HEK293 (cell line): Measurements from ENCODE around the gene CCDC112.
A peak's percentile ranks its signal among the peaks of the same experiment; 100 is the strongest.

Source experiments
- GFI1B ChIP-seq: fragments of 450-650 bp; formaldehyde crosslinking; IDR thresholded peaks from 2 replicates; pipeline ENCODE4 v1.5.1; 2016; ENCODE audit warnings: missing biosample characterization, missing genetic modification characterization
- GLIS1 ChIP-seq: fragments of 450-650 bp; formaldehyde crosslinking; IDR thresholded peaks from 2 replicates; pipeline ENCODE4 v1.5.1; 2016; ENCODE audit warnings: missing biosample characterization, missing genetic modification characterization
- GLIS2 ChIP-seq: fragments of 450-650 bp; formaldehyde crosslinking; IDR thresholded peaks from 2 replicates; pipeline ENCODE4 v1.5.1; 2016; ENCODE audit warnings: missing biosample characterization, missing genetic modification characterization
- IKZF3 ChIP-seq: fragments of 450-650 bp; IDR thresholded peaks from 2 replicates; pipeline ENCODE4 v1.5.0; 2018; ENCODE audit warnings: missing biosample characterization, mild to moderate bottlenecking, missing genetic modification characterization, moderate library complexity
- KLF10 ChIP-seq: fragments of 450-650 bp; IDR thresholded peaks from 2 replicates; pipeline ENCODE4 v1.5.1; 2018; ENCODE audit warnings: missing biosample characterization, mild to moderate bottlenecking, missing genetic modification characterization
- KLF8 ChIP-seq: fragments of 450-650 bp; formaldehyde crosslinking; IDR thresholded peaks from 2 replicates; pipeline ENCODE4 v1.5.1; 2016; ENCODE audit warnings: missing biosample characterization, missing genetic modification characterization
- RBAK ChIP-seq: fragments of 450-650 bp; formaldehyde crosslinking; IDR thresholded peaks from 2 replicates; pipeline ENCODE4 v1.5.1; 2016; ENCODE audit warnings: missing biosample characterization, missing genetic modification characterization
- SCRT2 ChIP-seq: fragments of 450-650 bp; formaldehyde crosslinking; IDR thresholded peaks from 2 replicates; pipeline ENCODE4 v1.5.1; 2016; ENCODE audit warnings: missing biosample characterization, missing genetic modification characterization
- ZBTB7A ChIP-seq: fragments of 450-650 bp; formaldehyde crosslinking; IDR thresholded peaks from 2 replicates; pipeline ENCODE4 v1.5.1; 2016; ENCODE audit warnings: low read depth, missing biosample characterization, missing genetic modification characterization
- ZNF114 ChIP-seq: fragments of 450-650 bp; formaldehyde crosslinking; IDR thresholded peaks from 2 replicates; pipeline ENCODE4 v1.5.0; 2017; ENCODE audit warnings: missing biosample characterization, missing genetic modification characterization
- ZNF140 ChIP-seq: fragments of 450-650 bp; formaldehyde crosslinking; IDR thresholded peaks from 2 replicates; pipeline ENCODE4 v1.5.1; 2016; ENCODE audit warnings: missing biosample characterization, missing genetic modification characterization
- ZNF155 ChIP-seq: fragments of 450-650 bp; formaldehyde crosslinking; IDR thresholded peaks from 2 replicates; pipeline ENCODE4 v1.5.1; 2016; ENCODE audit warnings: missing biosample characterization, missing genetic modification characterization
- ZNF157 ChIP-seq: fragments of 450-650 bp; formaldehyde crosslinking; IDR thresholded peaks from 2 replicates; pipeline ENCODE4 v1.5.1; 2016; ENCODE audit warnings: missing biosample characterization, missing genetic modification characterization
- ZNF214 ChIP-seq: fragments of 450-650 bp; formaldehyde crosslinking; IDR thresholded peaks from 2 replicates; pipeline ENCODE4 v1.5.1; 2017; ENCODE audit warnings: missing biosample characterization, mild to moderate bottlenecking, missing genetic modification characterization, borderline replicate concordance
- ZNF274 ChIP-seq, 2 experiments: fragments of 200-500 bp in 1 of 2; fragments of 450-650 bp in 1 of 2; sonication (Bioruptor generic) in 1 of 2; formaldehyde crosslinking in 1 of 2; IDR thresholded peaks; 2 replicates each; pipeline versions ENCODE4 v1.5.1 to v1.6.1; 2014 to 2016; ENCODE audit warnings: borderline replicate concordance in 1 of 2, inconsistent platforms in 1 of 2, low read length in 1 of 2, missing biosample characterization in 1 of 2, missing genetic modification characterization in 1 of 2
- ZNF433 ChIP-seq: fragments of 450-650 bp; formaldehyde crosslinking; IDR thresholded peaks from 2 replicates; pipeline ENCODE4 v1.5.1; 2016; ENCODE audit warnings: missing biosample characterization, missing genetic modification characterization, low read depth
- ZNF548 ChIP-seq: fragments of 450-650 bp; formaldehyde crosslinking; IDR thresholded peaks from 2 replicates; pipeline ENCODE4 v1.5.1; 2016; ENCODE audit warnings: missing biosample characterization, missing genetic modification characterization
- ZNF623 ChIP-seq: fragments of 450-650 bp; formaldehyde crosslinking; IDR thresholded peaks from 2 replicates; pipeline ENCODE4 v1.5.1; 2016; ENCODE audit warnings: missing biosample characterization, missing genetic modification characterization
- ZNF654 ChIP-seq: fragments of 450-650 bp; formaldehyde crosslinking; IDR thresholded peaks from 2 replicates; pipeline ENCODE4 v1.5.1; 2016; ENCODE audit warnings: low read depth, missing biosample characterization, missing genetic modification characterization
- ZNF660 ChIP-seq: fragments of 450-650 bp; IDR thresholded peaks from 2 replicates; pipeline ENCODE4 v1.5.1; 2018; ENCODE audit warnings: missing biosample characterization, mild to moderate bottlenecking, missing genetic modification characterization
- ZNF777 ChIP-seq: fragments of 450-650 bp; formaldehyde crosslinking; IDR thresholded peaks from 2 replicates; pipeline ENCODE4 v1.5.1; 2017; ENCODE audit warnings: missing biosample characterization, missing genetic modification characterization, borderline replicate concordance
- ZNF792 ChIP-seq: fragments of 450-650 bp; formaldehyde crosslinking; IDR thresholded peaks from 2 replicates; pipeline ENCODE4 v1.5.1; 2016; ENCODE audit warnings: missing biosample characterization, missing genetic modification characterization
- ZSCAN16 ChIP-seq: fragments of 450-650 bp; formaldehyde crosslinking; IDR thresholded peaks from 2 replicates; pipeline ENCODE4 v1.5.1; 2016; ENCODE audit warnings: missing biosample characterization, missing genetic modification characterization
- ZSCAN30 ChIP-seq: fragments of 450-650 bp; IDR thresholded peaks from 2 replicates; pipeline ENCODE4 v1.5.1; 2018; ENCODE audit warnings: missing biosample characterization, mild to moderate bottlenecking, missing genetic modification characterization, moderate library complexity
- TF ChIP-seq, protein P1 (sequence below): fragments of 450-650 bp; formaldehyde crosslinking; IDR thresholded peaks from 2 replicates; pipeline ENCODE4 v1.5.1; 2016; ENCODE audit warnings: missing biosample characterization, missing genetic modification characterization
- TF ChIP-seq, protein P2 (sequence below): fragments of 450-650 bp; formaldehyde crosslinking; IDR thresholded peaks from 2 replicates; pipeline ENCODE4 v1.5.1; 2017; ENCODE audit warnings: missing biosample characterization, missing genetic modification characterization
- TF ChIP-seq, protein P3 (sequence below): fragments of 450-650 bp; formaldehyde crosslinking; IDR thresholded peaks from 2 replicates; pipeline ENCODE4 v1.5.1; 2016; ENCODE audit warnings: missing biosample characterization, missing genetic modification characterization
- TF ChIP-seq, protein P4 (sequence below): fragments of 450-650 bp; formaldehyde crosslinking; IDR thresholded peaks from 2 replicates; pipeline ENCODE4 v1.5.1; 2016; ENCODE audit warnings: missing biosample characterization, missing genetic modification characterization, borderline replicate concordance
- TF ChIP-seq, protein P5 (sequence below): fragments of 450-650 bp; formaldehyde crosslinking; IDR thresholded peaks from 2 replicates; pipeline ENCODE4 v1.5.1; 2016; ENCODE audit warnings: missing biosample characterization, missing genetic modification characterization
- TF ChIP-seq, protein P6 (sequence below): fragments of 450-650 bp; formaldehyde crosslinking; IDR thresholded peaks from 2 replicates; pipeline ENCODE4 v1.5.1; 2017; ENCODE audit warnings: missing biosample characterization, missing genetic modification characterization

The CCDC112 gene

DNA sequence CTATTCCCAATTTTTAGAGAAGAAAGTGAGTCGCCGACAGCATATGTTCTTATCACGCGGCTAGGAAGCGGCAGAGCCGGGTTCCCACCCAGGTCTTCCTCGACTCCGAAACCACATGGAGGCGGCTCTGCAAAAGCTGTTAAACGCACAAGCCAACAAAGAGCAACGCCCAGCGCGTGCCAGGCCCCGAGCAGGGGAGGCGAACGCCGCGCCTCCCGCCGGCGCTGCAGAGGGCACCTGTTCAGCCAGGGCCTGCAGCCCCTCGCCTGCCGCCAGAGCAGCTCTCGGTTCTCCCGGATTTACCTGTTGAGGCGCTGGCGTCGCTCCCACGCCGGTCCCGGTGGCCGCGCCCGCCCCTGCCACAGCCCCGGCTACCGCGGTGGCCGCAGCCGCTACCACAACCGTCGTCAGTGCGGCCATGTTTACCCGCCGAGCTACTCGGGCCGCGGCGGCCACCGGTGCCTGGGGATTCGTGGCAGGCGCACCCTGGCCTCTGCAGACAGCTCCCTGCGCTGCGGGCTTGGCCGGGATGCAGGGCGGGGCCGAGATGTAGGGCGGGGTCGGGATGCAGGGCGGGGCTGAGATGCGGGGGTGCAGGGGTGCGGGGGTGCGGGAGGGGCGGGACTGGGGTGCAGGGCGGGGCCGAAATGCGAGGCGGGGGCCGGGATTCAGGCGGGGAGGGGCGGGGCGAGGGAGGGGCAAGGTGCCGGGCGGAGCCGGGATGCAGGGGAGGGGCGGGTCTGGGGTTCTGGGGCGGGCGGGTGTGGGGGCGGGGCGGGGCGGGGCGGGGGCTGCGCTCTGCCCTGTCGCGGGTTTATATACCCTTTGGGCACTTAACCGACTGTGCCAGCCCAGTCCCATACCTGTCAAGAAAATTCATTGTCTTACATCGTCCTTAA, at the start of gene CCDC112 (continued):
- TF ChIP-seq, protein P1, sequence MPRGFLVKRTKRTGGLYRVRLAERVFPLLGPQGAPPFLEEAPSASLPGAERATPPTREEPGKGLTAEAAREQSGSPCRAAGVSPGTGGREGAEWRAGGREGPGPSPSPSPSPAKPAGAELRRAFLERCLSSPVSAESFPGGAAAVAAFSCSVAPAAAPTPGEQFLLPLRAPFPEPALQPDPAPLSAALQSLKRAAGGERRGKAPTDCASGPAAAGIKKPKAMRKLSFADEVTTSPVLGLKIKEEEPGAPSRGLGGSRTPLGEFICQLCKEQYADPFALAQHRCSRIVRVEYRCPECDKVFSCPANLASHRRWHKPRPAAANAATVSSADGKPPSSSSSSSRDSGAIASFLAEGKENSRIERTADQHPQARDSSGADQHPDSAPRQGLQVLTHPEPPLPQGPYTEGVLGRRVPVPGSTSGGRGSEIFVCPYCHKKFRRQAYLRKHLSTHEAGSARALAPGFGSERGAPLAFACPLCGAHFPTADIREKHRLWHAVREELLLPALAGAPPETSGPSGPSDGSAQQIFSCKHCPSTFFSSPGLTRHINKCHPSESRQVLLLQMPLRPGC (tag by site-specific recombination): no peak
- TF ChIP-seq, protein P2, sequence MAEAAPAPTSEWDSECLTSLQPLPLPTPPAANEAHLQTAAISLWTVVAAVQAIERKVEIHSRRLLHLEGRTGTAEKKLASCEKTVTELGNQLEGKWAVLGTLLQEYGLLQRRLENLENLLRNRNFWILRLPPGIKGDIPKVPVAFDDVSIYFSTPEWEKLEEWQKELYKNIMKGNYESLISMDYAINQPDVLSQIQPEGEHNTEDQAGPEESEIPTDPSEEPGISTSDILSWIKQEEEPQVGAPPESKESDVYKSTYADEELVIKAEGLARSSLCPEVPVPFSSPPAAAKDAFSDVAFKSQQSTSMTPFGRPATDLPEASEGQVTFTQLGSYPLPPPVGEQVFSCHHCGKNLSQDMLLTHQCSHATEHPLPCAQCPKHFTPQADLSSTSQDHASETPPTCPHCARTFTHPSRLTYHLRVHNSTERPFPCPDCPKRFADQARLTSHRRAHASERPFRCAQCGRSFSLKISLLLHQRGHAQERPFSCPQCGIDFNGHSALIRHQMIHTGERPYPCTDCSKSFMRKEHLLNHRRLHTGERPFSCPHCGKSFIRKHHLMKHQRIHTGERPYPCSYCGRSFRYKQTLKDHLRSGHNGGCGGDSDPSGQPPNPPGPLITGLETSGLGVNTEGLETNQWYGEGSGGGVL: no peak
- 0 out of 2 replicates have a peak, but pooled peaks have one; percentile 25 for TF ChIP-seq GLIS1 (tag by site-specific recombination)
- TF ChIP-seq ZNF214: no peak
- no peak for TF ChIP-seq ZNF155 (tag by site-specific recombination)
- TF ChIP-seq ZSCAN16 (tag by site-specific recombination): no peak
- peak; percentile 63 for TF ChIP-seq GLIS2 (tag by site-specific recombination)
- TF ChIP-seq IKZF3 (tag by site-specific recombination): 0 out of 2 replicates have a peak, but pooled peaks have one; percentile 13
- TF ChIP-seq ZNF157 (tag by site-specific recombination): no peak
- TF ChIP-seq ZBTB7A (tag by site-specific recombination): no peak
- TF ChIP-seq ZNF274 (IDR thresholded peaks at IDR 0.05; ENCODE audit: low read length): no peak
- TF ChIP-seq ZNF274 (tag by site-specific recombination; IDR thresholded peaks at IDR 0.05; ENCODE audit: borderline replicate concordance): no peak
- TF ChIP-seq ZSCAN30: peak; percentile 86; the same call in 1 of the 2 replicates
- TF ChIP-seq, protein P3, sequence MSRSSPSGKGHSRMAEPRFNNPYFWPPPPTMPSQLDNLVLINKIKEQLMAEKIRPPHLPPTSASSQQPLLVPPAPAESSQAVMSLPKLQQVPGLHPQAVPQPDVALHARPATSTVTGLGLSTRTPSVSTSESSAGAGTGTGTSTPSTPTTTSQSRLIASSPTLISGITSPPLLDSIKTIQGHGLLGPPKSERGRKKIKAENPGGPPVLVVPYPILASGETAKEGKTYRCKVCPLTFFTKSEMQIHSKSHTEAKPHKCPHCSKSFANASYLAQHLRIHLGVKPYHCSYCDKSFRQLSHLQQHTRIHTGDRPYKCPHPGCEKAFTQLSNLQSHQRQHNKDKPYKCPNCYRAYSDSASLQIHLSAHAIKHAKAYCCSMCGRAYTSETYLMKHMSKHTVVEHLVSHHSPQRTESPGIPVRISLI (tag by site-specific recombination): no peak
- TF ChIP-seq ZNF660 (tag by site-specific recombination): peak; percentile 83; the same call in 1 of the 2 replicates
- TF ChIP-seq, protein P4, sequence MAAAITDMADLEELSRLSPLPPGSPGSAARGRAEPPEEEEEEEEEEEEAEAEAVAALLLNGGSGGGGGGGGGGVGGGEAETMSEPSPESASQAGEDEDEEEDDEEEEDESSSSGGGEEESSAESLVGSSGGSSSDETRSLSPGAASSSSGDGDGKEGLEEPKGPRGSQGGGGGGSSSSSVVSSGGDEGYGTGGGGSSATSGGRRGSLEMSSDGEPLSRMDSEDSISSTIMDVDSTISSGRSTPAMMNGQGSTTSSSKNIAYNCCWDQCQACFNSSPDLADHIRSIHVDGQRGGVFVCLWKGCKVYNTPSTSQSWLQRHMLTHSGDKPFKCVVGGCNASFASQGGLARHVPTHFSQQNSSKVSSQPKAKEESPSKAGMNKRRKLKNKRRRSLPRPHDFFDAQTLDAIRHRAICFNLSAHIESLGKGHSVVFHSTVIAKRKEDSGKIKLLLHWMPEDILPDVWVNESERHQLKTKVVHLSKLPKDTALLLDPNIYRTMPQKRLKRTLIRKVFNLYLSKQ: no peak
- no peak for TF ChIP-seq ZNF654 (tag by site-specific recombination)
- no peak for TF ChIP-seq RBAK (tag by site-specific recombination)
- TF ChIP-seq SCRT2 (tag by site-specific recombination): peak; percentile 100
- no peak for TF ChIP-seq ZNF623
- TF ChIP-seq ZNF140 (tag by site-specific recombination): no peak
- no peak for TF ChIP-seq ZNF114 (tag by site-specific recombination)
- peak; percentile 67; the same call in 1 of the 2 replicates for TF ChIP-seq KLF8 (tag by site-specific recombination)
- TF ChIP-seq, protein P5, sequence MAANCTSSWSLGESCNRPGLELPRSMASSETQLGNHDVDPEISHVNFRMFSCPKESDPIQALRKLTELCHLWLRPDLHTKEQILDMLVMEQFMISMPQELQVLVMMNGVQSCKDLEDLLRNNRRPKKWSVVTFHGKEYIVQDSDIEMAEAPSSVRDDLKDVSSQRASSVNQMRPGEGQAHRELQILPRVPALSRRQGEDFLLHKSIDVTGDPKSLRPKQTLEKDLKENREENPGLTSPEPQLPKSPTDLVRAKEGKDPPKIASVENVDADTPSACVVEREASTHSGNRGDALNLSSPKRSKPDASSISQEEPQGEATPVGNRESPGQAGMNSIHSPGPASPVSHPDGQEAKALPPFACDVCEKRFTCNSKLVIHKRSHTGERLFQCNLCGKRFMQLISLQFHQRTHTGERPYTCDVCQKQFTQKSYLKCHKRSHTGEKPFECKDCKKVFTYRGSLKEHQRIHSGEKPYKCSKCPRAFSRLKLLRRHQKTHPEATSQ (tag by site-specific recombination): peak; percentile 65; the same call in 1 of the 2 replicates
- no peak for TF ChIP-seq ZNF548 (tag by site-specific recombination)
- TF ChIP-seq ZNF777 (tag by site-specific recombination): no peak
- TF ChIP-seq ZNF792: no peak
- TF ChIP-seq, protein P6, sequence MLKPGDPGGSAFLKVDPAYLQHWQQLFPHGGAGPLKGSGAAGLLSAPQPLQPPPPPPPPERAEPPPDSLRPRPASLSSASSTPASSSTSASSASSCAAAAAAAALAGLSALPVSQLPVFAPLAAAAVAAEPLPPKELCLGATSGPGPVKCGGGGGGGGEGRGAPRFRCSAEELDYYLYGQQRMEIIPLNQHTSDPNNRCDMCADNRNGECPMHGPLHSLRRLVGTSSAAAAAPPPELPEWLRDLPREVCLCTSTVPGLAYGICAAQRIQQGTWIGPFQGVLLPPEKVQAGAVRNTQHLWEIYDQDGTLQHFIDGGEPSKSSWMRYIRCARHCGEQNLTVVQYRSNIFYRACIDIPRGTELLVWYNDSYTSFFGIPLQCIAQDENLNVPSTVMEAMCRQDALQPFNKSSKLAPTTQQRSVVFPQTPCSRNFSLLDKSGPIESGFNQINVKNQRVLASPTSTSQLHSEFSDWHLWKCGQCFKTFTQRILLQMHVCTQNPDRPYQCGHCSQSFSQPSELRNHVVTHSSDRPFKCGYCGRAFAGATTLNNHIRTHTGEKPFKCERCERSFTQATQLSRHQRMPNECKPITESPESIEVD (tag by site-specific recombination): no peak
- no peak for TF ChIP-seq GFI1B (tag by site-specific recombination)
- TF ChIP-seq KLF10 (tag by site-specific recombination): 0 out of 2 replicates have a peak, but pooled peaks have one; percentile 34
- no peak for TF ChIP-seq ZNF433 (tag by site-specific recombination)
